HuH-7.5 (cell line): ENCODE results near the gene MRPS23.
"Not testable (repeated sequence)": the region's sequence is repeated elsewhere in the genome, so short reads cannot be mapped to it uniquely, and the experiment has no call there.

Experiments used
- DNase-seq: peaks from one replicate; pipeline ENCODE4 v3.0.0; 2011; ENCODE audit warnings: low spot score

MRPS23 gene

DNA sequence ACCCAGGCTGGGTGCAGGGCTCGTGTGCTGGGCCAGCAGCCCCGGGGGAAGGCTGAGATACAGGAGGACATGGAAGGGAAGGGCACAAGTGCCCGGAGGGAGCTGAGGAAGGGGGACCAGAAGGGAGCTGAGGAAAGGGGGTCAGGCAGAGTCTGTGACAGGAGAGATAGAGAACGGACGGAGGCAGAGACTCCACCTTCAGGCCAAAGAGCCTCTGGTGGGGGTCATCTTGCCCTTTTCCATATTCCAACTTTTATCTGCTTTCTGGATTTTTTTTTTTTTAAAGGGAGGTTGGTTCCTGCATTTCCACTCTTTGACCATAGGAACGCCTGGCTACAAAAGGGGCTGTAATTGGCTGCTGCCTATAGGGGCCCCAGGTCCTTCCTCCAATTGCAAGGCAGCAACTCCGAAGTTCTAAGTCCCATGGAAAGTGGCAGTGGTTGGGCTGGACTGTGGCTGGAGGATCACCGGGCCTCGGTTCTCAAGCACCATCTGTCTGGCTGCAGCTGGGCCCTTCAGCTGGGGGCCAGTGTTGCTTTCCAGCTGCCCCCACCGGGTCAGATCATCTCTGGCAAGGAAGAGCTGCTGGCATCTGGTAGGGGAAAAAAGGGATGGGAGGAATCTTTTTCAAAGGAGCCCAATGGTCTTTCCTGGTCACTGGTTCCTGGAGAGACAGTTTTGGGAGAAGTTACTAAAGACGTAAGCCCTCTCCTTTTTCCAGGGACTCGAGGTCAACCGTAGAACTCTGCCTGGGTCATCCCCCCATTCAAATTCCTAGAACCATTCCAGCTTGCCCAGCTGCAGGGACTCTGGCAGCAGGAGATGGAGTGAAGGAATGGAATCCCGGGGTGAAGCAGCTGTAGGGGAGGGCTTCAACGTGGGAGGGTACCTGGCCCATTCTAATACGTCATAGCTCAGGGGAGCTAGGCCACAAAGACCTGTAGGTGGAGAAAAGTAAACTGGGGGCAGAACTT lies 13.1 kb upstream of the MRPS23 start:
- DNase-seq = peak; percentile 62

DNA sequence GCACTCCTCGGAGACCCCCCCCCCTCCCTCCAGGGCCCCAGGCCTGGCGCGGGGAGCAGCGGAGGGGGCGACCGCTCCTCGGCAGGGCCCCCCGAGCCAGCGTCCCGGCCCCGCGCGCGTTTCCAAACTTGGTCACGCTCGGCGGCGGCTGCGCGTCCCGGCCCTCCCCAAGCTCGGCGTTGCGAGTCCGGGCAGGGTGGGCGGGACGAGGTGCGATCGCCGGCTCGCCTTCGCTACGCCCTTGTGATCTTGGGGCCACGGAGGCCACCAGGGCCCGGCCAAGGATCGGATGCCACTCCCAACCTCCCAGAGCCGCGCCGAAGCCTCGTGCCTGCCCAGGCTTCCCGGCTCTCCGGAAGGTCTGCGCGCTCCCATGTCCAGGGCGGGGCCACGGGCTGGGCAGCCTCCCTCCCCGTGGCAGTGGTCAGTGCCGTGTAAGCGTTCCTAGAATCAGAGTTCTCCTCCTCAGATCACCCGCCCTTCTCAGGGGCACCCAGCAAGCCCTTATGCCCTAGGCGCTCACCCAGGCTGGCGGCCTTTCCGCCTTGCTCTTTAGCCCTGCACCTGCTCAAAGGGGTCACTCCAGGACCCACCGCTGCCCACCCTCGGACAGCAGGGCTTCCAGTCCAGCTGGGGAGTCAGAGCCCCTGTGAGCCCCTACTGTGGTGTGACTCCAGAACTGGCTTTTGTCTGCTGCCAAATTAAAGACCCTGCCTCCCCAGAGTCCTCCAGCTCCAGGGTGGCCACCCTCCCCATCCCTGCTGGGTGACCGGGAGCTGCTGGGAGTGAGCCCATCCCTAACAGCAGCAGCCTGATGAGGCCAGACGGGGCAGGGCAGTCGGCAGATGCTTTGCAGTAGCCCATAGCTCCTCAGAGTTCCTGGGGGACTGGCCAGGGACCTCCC lies 12.2 kb upstream of the MRPS23 start:
- peak; percentile 67 for DNase-seq

DNA sequence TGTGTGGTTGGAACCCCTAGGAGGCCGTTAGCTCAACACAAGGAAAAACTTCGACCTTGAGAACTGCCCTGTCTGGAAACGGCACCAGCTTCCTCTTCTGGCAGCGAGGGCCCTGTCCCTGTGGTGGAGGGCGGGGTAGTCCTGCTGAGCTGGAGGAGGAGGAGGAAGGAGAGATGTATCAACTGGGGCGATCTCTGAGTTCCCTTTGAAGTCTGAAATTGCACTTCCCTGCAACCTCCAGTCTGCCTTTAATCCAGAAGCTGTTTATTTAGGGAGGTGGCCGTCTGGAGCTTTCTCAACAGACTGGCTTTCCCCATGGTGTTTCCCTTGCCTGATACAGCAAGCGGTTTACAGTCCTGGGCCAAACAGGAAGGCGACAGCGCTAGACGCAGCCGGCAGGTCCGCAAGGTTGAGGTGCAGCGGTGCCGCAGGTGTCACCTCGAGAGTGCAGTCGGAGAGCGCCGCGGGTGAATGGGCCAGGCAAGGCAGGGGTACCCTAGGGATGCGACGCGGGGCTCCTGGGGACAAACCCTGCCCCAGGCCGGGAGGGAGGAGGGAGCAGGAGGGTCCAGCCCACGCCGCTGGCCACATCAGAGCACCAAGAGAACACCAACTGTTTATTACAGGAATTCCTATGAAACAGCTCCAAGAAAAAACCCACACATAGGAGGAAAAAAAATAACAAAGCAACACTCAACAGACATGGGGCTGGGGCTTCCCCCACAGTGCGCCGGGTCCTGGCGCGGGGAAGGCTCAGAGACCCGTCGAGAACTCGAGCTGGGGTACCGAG lies 11.4 kb upstream of the MRPS23 start:
- peak; percentile 68 for DNase-seq

DNA sequence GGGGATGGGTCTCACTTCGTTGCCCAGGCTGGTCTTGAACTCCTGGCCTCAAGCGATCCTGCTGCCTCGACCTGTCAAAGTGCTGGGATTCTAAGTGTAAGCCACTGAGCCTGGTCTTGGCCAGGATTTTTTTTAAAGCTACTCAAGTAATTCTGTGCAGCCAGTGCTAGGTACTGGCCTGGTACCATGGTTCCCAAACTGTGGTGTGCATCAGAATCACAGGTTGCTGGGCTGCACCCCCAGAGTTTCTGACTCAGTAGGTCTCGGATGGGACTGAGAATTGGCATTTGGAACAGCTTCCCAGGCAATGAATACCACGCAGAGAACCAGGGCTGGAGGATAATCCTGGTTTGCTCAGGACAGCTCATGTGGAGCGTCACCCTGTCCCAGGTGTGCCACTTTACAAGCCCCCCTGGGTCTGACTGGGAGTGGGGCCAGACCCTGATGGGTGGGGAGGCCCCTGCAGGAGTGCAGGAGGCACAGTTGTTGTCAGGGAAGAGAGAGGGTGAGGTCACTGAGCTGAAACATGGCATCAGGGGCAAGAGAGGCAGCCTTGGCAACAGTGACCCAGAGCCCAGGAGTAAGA lies 10.7 kb upstream of the MRPS23 start:
- no peak for DNase-seq

DNA sequence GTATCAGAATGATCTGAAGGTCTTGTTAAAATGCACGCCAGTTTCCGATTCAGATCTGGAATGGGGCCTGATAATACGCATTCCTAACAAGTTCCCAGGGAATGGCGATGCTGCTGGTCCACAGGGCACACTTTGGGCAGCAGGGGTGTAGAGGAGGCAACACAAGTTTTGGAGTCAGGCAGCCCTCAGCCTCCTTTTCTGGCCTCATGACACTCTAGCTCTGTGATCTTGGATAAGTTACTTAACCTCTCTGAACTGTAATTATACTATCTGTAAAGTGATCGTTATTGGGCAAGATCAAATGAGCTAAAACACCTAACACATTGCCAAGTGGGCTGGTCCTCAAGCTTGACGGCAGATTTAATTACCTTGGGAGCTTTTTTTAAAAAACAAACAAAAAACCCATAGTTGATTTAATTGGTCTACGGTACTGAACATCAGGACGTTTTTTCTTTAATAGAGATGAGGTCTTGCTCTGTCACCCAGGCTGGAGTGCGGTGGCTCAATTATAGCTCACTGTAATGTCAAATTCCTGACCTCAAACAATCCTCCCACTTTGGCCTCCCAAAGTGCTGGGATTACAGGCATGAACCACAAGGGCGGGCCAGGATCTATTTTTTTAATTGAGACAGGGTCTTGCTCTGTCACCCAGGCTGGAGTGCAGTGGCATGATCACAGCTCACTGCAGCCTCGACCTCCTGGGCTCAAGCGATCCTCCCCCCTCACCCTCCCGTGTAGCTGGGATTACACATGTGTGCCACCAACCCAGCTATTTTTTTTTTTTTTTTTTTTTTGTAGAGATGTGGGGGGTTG lies 10.0 kb upstream of the MRPS23 start:
- DNase-seq = no peak

DNA sequence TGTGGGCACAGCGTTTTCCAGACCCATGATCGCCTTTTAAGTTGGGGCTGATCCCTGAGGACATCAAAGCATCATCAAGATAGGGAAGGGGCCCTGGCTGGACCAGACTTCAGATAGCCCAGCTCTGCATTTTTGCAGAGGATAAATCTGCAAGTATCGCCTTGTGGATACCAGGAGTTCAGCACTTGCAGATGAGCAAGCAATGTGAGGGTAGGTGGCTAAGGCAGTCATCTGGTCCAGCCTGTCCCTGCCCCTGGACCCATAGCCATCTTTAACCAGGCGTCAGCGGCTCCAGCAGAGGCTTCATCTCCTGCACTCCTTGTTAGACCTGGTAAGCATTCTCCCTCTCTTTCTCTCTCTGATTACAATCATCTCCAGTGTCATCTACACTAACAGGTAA lies 9.0 kb upstream of the MRPS23 start:
- DNase-seq = no peak

DNA sequence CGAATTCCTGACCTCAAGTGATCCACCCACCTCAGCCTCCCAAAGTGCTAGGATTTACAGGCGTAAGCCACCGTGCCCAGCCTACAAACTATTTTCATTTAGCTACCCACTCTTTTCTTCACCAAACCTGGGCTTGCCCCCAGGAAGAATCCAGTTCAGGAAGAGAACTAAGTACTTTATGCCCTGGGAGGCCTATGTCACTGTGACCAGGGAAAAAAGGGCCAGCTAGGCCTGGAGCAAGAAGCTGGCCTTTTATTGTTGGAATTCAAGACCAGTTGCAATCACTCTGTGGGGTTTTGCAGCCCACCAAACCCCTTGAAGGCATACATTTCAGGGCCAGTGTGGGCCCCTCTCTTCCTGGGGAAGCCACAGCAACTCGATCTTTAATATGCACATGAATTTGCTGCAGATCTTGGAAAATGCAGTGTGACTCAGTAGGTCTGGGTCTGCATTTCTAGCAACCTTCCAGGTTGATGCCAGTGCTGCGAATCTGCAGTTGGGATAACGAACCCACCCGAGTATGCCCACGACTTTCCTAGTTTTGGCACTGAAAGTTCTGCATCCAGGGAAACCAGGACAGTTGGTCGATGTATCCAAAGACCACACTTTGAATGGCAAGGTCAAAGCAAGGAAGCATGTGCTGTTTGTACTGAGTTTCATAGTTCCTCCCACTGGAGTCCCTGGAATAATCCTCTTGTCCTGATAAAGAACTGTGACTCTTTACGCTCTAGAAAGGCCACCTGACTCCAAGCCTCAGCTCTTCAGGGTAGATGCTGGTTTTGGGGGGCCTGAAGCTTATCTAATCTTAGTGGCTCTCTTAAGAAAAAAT lies 7.2 kb upstream of the MRPS23 start:
- no peak for DNase-seq

DNA sequence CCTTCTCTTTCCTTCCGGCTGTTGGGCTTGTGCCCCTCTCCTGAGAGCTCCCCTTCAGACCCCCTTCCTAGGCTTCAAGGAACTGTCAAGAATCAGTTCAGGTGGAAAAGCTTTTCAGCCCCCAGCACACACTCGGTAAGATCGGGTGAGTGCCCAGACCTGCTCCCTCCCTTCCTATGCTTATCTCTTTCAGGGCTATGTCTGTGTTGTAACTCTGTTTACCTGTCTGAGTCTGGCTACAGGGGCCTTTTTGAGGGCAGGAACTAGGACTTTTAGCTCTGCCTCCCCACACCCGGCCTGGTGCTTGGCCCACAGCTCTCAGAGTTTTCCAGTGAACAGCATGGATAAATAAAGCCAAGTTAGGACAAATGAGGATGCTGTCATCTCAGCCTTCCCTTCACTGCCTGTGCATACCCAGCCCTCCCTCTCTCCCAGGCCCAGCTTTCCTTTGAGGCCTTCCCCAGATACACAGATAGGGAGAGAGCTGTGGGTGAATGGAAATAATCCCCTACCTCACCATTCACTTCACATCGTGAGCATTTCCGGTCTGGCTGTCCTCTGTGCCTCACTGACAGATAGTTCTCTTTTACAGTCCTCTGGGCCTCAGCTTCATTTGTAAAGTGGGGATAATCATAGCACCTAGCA lies 5.7 kb upstream of the MRPS23 start:
- DNase-seq = no peak

DNA sequence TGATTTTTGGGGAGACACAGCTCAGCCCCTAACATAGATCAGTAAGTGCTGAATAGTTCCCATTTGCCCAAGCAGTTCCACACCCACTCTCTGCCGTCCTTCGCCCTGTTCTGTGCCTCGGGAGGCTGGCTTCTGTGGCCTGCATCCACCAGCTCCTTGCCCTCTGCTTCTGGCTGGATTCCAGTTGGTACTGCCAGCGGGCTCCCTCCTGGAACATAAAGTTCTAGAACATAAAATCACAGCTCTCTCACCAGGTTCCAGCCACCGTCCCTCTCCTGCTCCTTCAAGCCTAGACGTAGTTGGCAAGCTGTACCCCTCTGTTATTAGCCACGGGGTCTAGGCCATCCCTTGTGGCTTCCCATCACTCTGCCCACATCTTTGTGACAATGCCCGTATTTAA lies 3.9 kb upstream of the MRPS23 start:
- no peak for DNase-seq

DNA sequence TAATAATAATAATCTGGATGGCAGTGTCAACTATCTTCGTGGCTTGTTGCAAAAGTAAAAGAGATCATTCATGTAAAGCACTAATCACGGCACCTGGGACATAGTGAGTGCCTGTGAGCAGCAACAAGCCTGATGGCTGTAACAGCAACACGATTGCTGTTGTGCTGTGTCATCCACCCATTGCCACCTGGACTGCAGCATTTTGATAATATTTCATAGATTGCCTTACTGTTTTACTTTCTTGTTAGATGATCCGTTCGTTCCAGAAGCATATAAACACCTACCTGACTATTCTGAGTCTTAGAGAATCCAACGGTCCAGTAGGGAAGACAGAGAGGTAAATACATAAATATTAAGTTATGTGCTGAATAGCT lies 3.1 kb upstream of the MRPS23 start:
- no peak for DNase-seq

DNA sequence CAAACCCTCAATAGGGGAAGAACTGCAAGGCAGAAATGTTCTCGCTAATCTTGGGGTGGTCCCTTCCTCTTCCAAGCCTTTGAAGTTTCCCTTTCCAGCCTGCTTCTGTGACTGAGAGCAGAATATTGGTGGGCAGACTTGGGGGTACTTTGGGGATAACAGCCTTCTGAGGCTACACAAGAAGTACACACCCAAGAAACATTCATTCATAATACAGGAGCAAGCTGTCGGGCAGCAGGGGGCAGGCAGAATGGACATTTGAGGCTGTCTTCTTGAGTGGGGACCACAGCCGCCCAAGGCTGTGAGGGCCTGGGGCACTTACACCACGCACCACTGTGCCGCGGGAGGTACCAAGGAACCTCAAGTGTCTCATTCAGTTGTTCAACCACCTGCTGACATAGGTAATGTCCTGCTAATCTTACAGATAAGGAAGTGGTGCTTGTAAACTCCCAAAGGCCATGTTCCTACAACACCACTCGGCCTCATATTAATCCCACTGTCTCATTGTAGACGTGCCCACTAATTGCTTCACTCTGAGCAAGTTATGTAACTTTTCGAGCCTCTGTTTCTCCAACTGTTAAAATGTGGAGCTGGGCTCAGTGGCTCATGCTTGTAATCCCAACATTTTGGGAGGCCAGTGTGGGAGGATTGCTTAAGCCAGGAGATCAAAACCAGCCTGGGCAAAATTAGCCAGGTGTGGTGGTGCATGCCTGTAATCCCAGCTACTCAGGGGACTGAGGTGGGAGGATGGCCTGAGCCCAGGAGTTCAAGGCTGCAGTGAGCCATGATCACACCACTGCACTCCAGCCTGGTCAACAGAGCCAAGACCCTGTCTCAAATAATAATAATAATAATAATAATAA lies 2.5 kb upstream of the MRPS23 start:
- DNase-seq = no peak

DNA sequence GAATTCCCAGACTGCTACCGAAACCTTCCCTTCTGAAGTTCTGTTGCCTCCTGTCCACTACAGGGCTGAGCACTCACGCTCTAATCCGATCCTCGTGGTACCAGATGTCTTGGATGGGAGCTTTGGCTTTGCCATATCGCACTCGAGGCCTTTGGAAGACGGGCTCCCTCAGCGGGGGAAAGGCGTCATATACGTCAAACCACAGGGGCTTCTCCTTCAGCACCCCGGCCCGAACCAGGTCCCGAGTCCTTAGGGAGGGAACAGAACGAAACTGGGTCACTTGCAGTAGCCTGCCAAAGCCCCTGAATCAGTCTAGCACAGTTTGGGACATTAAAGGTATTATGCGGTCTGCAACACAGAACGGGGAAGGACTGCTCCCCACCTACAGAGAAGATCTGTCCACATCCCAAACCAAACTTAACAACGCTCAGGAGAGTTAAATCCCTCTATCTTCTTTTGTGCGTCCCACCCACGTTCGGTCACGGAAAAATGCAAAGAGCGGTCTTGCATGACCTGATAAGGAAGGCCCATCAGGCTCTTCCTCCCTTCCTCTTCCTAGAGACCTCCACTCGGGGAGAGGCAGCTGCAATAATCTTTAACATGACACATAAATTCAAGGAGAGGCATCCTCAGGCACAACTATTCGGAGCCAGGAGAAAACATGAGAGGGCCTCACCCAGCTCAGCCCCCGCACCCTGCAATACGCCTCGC lies 526 bp downstream of the MRPS23 start:
- DNase-seq = no peak

DNA sequence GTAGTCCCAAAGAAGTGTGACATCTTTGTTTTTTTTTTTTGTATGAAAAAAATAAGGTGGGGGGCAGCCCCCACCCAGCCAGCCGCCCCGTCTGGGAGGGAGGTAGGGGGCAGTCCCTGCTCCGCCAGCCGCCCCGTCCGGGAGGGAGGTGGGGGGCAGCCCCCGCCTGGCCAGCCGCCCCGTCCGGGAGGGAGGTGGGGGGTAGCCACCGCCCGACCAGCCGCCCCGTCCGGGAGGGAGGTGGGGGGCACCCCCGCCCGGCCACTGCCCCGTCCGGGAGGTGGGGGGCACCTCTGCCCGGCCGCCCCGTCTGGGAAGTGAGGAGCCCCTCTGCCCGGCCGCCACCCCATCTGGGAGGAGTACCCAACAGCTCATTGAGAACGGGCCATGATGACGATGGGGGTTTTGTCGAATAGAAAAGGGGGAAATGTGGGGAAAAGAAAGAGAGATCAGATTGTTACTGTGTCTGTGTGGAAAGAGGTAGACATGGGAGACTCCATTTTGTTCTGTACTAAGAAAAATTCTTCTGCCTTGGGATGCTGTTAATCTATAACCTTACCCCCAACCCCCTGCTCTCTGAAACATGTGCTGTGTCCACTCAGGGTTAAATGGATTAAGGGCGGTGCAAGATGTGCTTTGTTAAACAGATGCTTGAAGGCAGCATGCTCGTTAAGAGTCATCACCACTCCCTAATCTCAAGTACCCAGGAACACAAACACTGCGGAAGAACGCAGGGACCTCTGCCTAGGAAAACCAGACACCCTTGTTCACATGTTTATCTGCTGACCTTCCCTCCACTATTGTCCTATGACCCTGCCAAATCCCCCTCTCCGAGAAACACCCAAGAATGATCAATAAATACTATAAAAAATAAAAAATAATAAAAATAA lies 3.5 kb downstream of the MRPS23 start:
- not testable (repeated sequence) for DNase-seq

DNA sequence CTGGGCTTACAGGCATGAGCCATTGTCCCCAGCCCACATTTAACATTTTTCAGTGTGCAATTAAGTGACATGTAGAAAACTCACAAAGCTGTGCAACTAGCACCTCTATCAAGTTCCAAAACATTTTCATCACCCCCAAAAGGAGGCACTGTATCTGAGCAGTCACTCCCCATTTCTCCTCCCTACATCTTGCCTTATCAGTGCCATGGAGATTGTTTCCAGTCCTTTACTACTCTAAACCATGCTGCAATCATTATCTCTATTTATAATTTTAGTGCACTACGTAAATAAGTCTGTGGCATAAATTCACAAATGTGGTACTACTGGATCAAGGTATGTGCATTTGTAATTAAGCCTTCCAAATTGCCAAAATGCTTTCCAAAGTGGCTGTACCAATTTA lies 7.6 kb downstream of the MRPS23 start:
- no peak for DNase-seq

DNA sequence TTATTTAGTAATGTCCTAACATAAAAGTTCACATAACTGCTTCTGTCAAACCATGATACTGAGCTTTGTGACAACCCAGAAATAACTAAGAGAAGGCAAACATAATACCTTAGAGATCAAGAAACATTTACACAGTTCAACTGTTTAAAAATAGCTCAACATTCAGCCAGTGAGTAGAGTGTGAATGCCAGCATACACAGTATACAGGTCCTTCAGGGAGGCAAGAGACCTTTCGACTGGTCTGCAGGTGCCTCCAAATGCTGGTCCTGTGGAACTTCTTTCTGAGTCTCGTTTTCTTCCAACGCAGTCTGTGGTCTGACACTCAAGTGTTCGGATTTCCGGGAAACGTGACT lies 10.3 kb downstream of the MRPS23 start:
- no peak for DNase-seq

DNA sequence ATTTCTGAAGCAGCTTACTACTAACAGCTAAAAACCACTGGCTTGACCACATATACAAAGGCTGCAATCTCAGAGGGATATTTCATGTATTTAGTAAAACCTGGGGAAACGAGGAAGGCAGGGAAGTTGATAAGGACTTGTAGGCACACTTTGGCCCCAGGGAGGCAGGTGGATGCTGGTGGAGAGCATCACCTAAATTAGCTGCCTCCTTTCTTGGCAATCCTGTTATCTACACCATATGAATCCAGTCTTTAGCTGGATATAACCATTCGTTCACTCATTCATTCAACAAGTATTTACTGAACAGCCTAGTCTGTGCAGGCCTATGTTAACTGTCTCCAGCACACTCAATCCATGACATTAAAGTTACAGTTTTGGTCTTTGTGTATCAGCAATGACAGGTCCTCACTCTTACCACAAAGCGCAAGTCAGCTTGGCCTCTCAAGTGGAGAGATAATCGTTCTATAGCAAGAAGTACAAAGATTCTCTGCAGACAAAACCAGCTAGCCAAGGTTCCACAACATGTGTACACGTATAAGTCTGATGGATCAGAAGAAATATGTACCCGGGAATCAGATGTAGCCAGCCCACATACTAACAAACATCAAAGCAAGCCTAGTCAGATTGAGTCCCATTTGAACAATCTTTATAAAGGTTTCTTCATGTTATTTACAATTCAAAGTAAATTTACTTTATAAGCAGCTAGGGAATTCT lies 10.8 kb downstream of the MRPS23 start:
- no peak for DNase-seq
